Lung (tissue), 16 donors: ENCODE measurements around the gene TMSB15A. TPM values are rescaled to one million over a fixed set of nuclear protein-coding genes. Genes with fewer than 3 reads are reported as not detected.
A peak's percentile ranks its signal among the peaks of the same experiment; 100 is the strongest.

ENCODE experiments used
- ATAC-seq: fragments of 200-7000 bp; cut with Tn5 transposase; one replicate; pipeline ENCODE4 v1.9.1; 2020; ENCODE audit warnings: moderate number of reproducible peaks; ENCODE audit not compliant: insufficient read depth, low FRiP score
- DNase-seq, 3 donors: peaks; one replicate each; pipeline ENCODE4 v3.0.0-alpha.2; 2013 to 2017
- H3K27ac ChIP-seq, 2 donors: one replicate each; pipeline ENCODE4 v1.5.1; 2013; ENCODE audit warnings: mild to moderate bottlenecking in 2 of 2, moderate library complexity in 2 of 2, control low read depth in 1 of 2, inconsistent platforms in 1 of 2, low read depth in 1 of 2, low read length in 1 of 2
- H3K27me3 ChIP-seq, 3 donors: one replicate each; pipeline ENCODE4 v1.5.1; 2013; ENCODE audit warnings: low read length in 2 of 3; ENCODE audit not compliant: control insufficient read depth in 3 of 3, insufficient read depth in 3 of 3
- H3K36me3 ChIP-seq, 4 donors: one replicate each; pipeline ENCODE4 v1.5.1; 2013; ENCODE audit warnings: low read length in 4 of 4, mild to moderate bottlenecking in 1 of 4, moderate library complexity in 1 of 4; ENCODE audit not compliant: control insufficient read depth in 4 of 4, insufficient read depth in 4 of 4
- H3K4me1 ChIP-seq, 5 donors: one replicate each; pipeline ENCODE4 v1.5.1; 2013; ENCODE audit warnings: low read length in 5 of 5, mild to moderate bottlenecking in 2 of 5, moderate library complexity in 1 of 5; ENCODE audit not compliant: control insufficient read depth in 5 of 5, insufficient read depth in 5 of 5
- H3K4me3 ChIP-seq: one replicate; pipeline ENCODE4 v1.5.1; 2013; ENCODE audit warnings: mild to moderate bottlenecking, control low read depth, moderate library complexity
- H3K9ac ChIP-seq, 2 donors: one replicate each; pipeline ENCODE4 v1.5.1; 2013; ENCODE audit warnings: low read length in 2 of 2, control low read depth in 1 of 2; ENCODE audit not compliant: insufficient read depth in 1 of 2
- H3K9me3 ChIP-seq, 4 donors: one replicate each; pipeline ENCODE4 v1.5.1; 2013; ENCODE audit warnings: low read length in 3 of 4, mild to moderate bottlenecking in 1 of 4, moderate library complexity in 1 of 4; ENCODE audit not compliant: control insufficient read depth in 4 of 4, insufficient read depth in 3 of 4
- WGBS, 2 donors: extraction: QIAGEN DNeasy Blood & Tissue Kit; methylation state at CpG; one replicate each; pipeline ENCODE4 v1.1.7; 2013; 5-methylcytosine and 5-hydroxymethylcytosine counted together
- long read RNA-seq, 5 donors: transcript quantifications; one replicate each; lab custom pipeline, GENCODE V29; 2026
- polyA plus RNA-seq, 2 donors: library from polyadenylated mRNA; stranded (reverse); fragments of 200-250 nt; gene quantifications; one replicate each; pipeline ENCODE4 v1.2.1, GENCODE V29; 2013
- total RNA-seq, 2 donors: library from RNA; depleted of rRNA in 1 of 2; stranded (reverse); fragments of >200 nt in 1 of 2; gene quantifications; one replicate each; pipeline ENCODE4 v1.2.1, GENCODE V29; 2014 to 2021
- TF ChIP-seq, protein P1 (sequence below): IDR thresholded peaks from 2 replicates; pipeline ENCODE4 v1.5.1; 2012; ENCODE audit warnings: mild to moderate bottlenecking; ENCODE audit errors: control extremely low read depth, extremely low read depth
- donor health status: control.
- donor health status: control.
- donor health status: Bipolar disorder and iron deficiency.
- donor health status: healthy.
- donor health status: DM: yes; HTN: yes; CAD: no.

Gene TMSB15A
- 1 to 10 TPM; 2.8 to 6.4 TPM for total RNA-seq
- polyA plus RNA-seq: 1 to 10 TPM; 1.1 to 1.5 TPM
- long read RNA-seq, donor 1, transcript TMSB15A-201 (3 exons, 685 nt): major isoform, 66 of 86 reads
- long read RNA-seq, donor 1, partial matches to known transcripts: 20 of 86 reads
- long read RNA-seq, donor 1, other reads (novel, unspliced or antisense): 0 of 86 reads
- long read RNA-seq, donor 2, transcript TMSB15A-201 (3 exons, 685 nt): major isoform, 20 of 36 reads
- long read RNA-seq, donor 2, partial matches to known transcripts: 16 of 36 reads
- long read RNA-seq, donor 2, other reads (novel, unspliced or antisense): 0 of 36 reads
- long read RNA-seq, donor 3, transcript TMSB15A-201 (3 exons, 685 nt): major isoform, 27 of 27 reads
- long read RNA-seq, donor 3, partial matches to known transcripts: 0 of 27 reads
- long read RNA-seq, donor 3, other reads (novel, unspliced or antisense): 0 of 27 reads
- long read RNA-seq, donor 4, transcript TMSB15A-201 (3 exons, 685 nt): major isoform, 72 of 113 reads
- long read RNA-seq, donor 4, partial matches to known transcripts: 41 of 113 reads
- long read RNA-seq, donor 4, other reads (novel, unspliced or antisense): 0 of 113 reads
- long read RNA-seq, donor 5, transcript TMSB15A-201 (3 exons, 685 nt): major isoform, 64 of 116 reads
- long read RNA-seq, donor 5, partial matches to known transcripts: 52 of 116 reads
- long read RNA-seq, donor 5, other reads (novel, unspliced or antisense): 0 of 116 reads

DNA sequence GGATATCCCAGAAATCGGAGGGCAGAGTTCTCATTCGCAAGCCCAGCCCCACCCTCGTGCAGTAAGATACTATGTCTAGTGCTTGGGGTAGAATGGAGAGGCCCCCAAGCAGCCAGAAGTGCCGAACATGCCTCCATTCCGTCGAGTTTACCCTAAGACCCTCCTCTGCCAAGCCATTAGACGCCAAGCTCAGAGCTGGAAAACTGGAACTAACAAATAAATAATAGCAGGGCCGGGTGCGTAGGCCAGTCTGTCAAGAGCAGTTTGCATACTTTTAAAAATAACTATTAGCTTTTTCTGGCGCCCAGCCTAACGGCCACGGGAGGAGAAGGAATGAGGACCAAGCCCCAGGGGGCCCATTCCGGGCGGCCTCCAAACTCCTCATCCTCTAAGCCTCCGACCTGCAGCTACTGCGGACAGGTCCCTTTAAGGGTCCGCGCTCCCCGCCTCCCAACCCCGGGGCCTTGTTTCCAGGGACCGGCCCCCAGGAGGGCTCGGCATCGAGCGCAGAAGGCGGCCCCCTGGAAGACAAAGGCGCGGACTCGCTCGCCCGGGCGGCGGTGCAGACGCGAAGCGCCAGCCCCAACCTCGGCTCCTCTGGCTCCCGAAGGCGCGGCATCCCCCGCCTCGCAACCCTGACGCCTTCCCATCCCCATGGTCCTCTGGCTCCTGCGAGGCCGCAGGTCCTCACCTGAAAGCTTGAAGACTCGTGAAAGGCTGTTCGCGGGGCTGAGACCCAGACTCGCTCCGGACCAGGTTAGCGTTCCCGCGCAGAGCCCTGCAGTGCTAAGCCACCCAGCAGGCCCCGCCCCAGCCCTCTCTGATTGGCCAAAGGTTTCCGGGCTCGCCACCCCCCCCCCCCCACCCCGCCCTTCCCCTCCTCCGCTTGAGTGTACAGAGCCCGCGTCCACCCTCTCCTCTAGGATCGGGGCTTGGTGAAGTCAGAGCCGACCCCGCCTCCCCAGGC, at the start of gene TMSB15A:
Gene TMSB15A, minus strand, starts transcription at position 765 of the 967 bp plus-strand sequence.
- DNase-seq (peak; percentile 88 to 92 (median 89)), ATAC-seq (peak; percentile 90)
- Histone ChIP-seq H3K27me3 (peaks cover 0 to 2% (median 0%) of the 10 kb centered on the region in 3 donors), H3K4me3 (no peak within 1 kb of the TSS), H3K27ac (no peak within 1 kb of the TSS), H3K36me3 (no peaks in the 10 kb centered on the region), H3K9me3 (no peaks in the 10 kb centered on the region), H3K9ac (peak within 1 kb of the TSS in 1 of 2 donors; percentile 81), H3K4me1 (peaks cover 0 to 2% (median 0%) of the 10 kb centered on the region in 5 donors)
- 2 to 33% methylated on average over 29 to 62 of the region's 62 CpGs for WGBS, 2 donors
- TF ChIP-seq, protein P1, sequence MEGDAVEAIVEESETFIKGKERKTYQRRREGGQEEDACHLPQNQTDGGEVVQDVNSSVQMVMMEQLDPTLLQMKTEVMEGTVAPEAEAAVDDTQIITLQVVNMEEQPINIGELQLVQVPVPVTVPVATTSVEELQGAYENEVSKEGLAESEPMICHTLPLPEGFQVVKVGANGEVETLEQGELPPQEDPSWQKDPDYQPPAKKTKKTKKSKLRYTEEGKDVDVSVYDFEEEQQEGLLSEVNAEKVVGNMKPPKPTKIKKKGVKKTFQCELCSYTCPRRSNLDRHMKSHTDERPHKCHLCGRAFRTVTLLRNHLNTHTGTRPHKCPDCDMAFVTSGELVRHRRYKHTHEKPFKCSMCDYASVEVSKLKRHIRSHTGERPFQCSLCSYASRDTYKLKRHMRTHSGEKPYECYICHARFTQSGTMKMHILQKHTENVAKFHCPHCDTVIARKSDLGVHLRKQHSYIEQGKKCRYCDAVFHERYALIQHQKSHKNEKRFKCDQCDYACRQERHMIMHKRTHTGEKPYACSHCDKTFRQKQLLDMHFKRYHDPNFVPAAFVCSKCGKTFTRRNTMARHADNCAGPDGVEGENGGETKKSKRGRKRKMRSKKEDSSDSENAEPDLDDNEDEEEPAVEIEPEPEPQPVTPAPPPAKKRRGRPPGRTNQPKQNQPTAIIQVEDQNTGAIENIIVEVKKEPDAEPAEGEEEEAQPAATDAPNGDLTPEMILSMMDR: no peak

DNA sequence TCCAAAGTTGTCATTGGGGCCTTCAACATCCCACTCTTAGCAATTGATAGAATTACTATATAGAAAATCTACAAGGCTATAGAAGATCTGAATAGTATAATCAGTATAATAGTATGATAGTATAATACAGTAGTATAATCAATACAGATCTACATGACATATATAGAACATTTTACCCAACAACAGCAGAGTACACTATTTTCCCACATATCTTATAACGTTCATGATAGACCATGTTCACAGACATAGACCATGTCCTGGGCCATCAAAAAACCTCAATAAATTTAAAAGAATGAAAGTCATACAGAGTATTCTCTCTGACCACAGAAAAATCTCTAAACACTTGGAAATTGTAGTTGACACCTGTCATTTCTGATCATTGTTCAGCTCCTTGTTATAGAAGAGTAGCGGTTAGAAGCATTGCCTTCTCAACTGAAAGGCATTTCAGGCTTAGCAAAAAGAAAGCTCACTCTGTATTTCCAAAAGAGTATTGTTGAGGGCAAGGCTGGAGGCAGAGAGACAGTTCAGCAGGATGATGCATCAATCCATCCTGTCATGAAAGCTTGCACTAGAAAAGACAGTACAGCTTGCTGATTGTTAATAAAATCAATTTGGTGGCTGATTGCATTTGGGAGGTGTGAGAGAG, 44.0 kb upstream of the TMSB15A start:
- no peak overlapping the region for H3K27ac ChIP-seq
- H3K36me3 ChIP-seq: no peaks in the 10 kb centered on the region
- TF ChIP-seq, protein P1: no peak
- DNase-seq (no peak), ATAC-seq (no peak)
- H3K4me1 ChIP-seq: no peaks in the 10 kb centered on the region
- H3K9ac ChIP-seq: no peak overlapping the region
- peaks cover 0 to 18% (median 8%) of the 10 kb centered on the region in 3 donors for H3K27me3 ChIP-seq
- 68 to 83% methylated on average over 2 of the region's 2 CpGs for WGBS, 2 donors
- peaks cover 0 to 2% (median 0%) of the 10 kb centered on the region in 4 donors for H3K9me3 ChIP-seq
- H3K4me3 ChIP-seq: no peak overlapping the region

DNA sequence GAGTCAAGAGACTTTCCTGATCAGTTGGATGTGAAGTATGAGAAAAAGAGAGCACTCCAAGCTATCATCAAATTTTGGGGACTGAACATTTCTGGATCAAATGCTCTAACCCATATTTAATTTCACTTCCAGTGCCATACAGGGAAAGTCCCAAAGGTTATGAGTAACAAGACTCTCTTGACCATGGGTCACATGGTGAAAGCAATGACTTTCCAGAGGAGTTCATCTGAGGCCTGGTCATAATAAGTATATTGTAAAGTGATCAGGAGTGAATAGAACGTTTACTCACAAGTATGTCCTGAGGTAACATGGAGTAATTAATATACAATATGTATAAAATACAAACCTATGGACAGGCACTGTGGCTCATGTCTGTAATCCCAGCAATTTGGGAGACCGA, 42.1 kb upstream of the TMSB15A start:
- WGBS, 2 donors: 70 to 100% methylated on average over 2 of the region's 2 CpGs
- ATAC-seq (no peak), DNase-seq (no peak)
- TF ChIP-seq, protein P1: no peak
- Histone ChIP-seq H3K4me3 (no peak overlapping the region), H3K27ac (no peak overlapping the region), H3K36me3 (no peaks in the 10 kb centered on the region), H3K9me3 (no peaks in the 10 kb centered on the region), H3K4me1 (no peaks in the 10 kb centered on the region), H3K9ac (no peak overlapping the region), H3K27me3 (peaks cover 0 to 22% (median 10%) of the 10 kb centered on the region in 3 donors)
